ENCODE results near the gene LIPC. TPM values are rescaled to one million over a fixed set of nuclear protein-coding genes. Genes with fewer than 3 reads are reported as not detected.

LIPC gene
- under 1 TPM in 2 of 4 donors, not detected in 2; 0.28 to 0.51 TPM for total RNA-seq

GRCh38 chr15:58431221-58432149 lies at the start of gene LIPC:
Gene LIPC, plus strand, starts transcription at chr15:58431991. Its CDS starts 42 bp downstream, at chr15:58432033.
- intact Hi-C loops (cut with DNase I; ENCODE audit: low total_unique reads): no loop called here
- H3K9me3 ChIP-seq: no peaks in the 10 kb centered on the region
- H3K4me1 ChIP-seq: no peaks in the 10 kb centered on the region
- H3K36me3 ChIP-seq: no peaks in the 10 kb centered on the region
- TF ChIP-seq, protein P1, sequence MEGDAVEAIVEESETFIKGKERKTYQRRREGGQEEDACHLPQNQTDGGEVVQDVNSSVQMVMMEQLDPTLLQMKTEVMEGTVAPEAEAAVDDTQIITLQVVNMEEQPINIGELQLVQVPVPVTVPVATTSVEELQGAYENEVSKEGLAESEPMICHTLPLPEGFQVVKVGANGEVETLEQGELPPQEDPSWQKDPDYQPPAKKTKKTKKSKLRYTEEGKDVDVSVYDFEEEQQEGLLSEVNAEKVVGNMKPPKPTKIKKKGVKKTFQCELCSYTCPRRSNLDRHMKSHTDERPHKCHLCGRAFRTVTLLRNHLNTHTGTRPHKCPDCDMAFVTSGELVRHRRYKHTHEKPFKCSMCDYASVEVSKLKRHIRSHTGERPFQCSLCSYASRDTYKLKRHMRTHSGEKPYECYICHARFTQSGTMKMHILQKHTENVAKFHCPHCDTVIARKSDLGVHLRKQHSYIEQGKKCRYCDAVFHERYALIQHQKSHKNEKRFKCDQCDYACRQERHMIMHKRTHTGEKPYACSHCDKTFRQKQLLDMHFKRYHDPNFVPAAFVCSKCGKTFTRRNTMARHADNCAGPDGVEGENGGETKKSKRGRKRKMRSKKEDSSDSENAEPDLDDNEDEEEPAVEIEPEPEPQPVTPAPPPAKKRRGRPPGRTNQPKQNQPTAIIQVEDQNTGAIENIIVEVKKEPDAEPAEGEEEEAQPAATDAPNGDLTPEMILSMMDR (IDR thresholded peaks at IDR 0.05): no peak
- TF ChIP-seq POLR2A (IDR thresholded peaks at IDR 0.05): no peak
- H3K27me3 ChIP-seq: no peaks in the 10 kb centered on the region
- H3K27ac ChIP-seq: no peak within 1 kb of the TSS
- no peak for DNase-seq
- H3K4me3 ChIP-seq: no peak within 1 kb of the TSS

DNA sequence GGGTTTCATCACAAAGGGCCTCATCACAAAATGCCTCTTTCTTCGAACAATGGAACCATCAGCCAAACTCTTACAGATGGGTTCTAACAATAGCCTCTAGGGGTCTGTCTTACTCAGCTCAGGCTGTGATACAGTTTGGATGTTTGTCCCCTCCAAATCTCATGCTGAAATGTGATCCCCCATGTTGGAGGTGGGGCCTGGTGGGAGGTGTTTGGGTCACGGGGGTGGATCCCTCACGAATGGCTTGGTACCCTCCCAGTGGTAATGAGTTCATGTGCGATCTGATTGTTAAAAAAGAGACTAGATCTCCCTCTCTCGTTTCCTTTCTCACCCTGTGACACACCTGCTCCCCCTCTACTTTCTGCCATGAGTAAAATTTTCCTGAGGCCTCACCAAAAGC lies 47.9 kb upstream of the LIPC start:
- Histone ChIP-seq H3K4me3 (no peak overlapping the region), H3K27me3 (no peaks in the 10 kb centered on the region), H3K9me3 (no peaks in the 10 kb centered on the region), H3K27ac (no peak overlapping the region), H3K36me3 (no peaks in the 10 kb centered on the region), H3K4me1 (no peaks in the 10 kb centered on the region)
- no peak for TF ChIP-seq POLR2A (IDR thresholded peaks at IDR 0.05)
- TF ChIP-seq, protein P1 (IDR thresholded peaks at IDR 0.05): no peak
- intact Hi-C loops (cut with DNase I; ENCODE audit: low total_unique reads): no loop called here
- no peak for DNase-seq

GRCh38 chr15:58384667-58385066 lies 47.1 kb upstream of the LIPC start:
- TF ChIP-seq POLR2A (IDR thresholded peaks at IDR 0.05): no peak
- TF ChIP-seq, protein P1 (IDR thresholded peaks at IDR 0.05): no peak
- no peaks in the 10 kb centered on the region for H3K36me3 ChIP-seq

GRCh38 chr15:58386081-58386480 lies 45.7 kb upstream of the LIPC start:
- no peak overlapping the region for H3K4me3 ChIP-seq
- intact Hi-C loops (cut with DNase I; ENCODE audit: low total_unique reads): no loop called here
- no peak for DNase-seq

More at GRCh38 chr15:58384667-58385066, 47.1 kb upstream of the LIPC start:
- H3K4me3 ChIP-seq: no peak overlapping the region
- H3K4me1 ChIP-seq: no peaks in the 10 kb centered on the region
- DNase-seq: no peak
- intact Hi-C loops (cut with DNase I; ENCODE audit: low total_unique reads): no loop called here
- H3K27ac ChIP-seq: no peak overlapping the region
- H3K27me3 ChIP-seq: no peaks in the 10 kb centered on the region
- H3K9me3 ChIP-seq: no peaks in the 10 kb centered on the region

GRCh38 chr15:58386641-58387040 lies 45.1 kb upstream of the LIPC start:
- TF ChIP-seq, protein P1 (IDR thresholded peaks at IDR 0.05): no peak
- TF ChIP-seq POLR2A (IDR thresholded peaks at IDR 0.05): no peak
- H3K4me1 ChIP-seq: no peaks in the 10 kb centered on the region
- H3K27me3 ChIP-seq: no peaks in the 10 kb centered on the region
- no peak for DNase-seq
- no peak overlapping the region for H3K27ac ChIP-seq
- no peak overlapping the region for H3K4me3 ChIP-seq
- H3K36me3 ChIP-seq: no peaks in the 10 kb centered on the region
- intact Hi-C loops (cut with DNase I; ENCODE audit: low total_unique reads): no loop called here
- H3K9me3 ChIP-seq: no peaks in the 10 kb centered on the region

More at GRCh38 chr15:58386081-58386480, 45.7 kb upstream of the LIPC start:
- Histone ChIP-seq H3K4me1 (no peaks in the 10 kb centered on the region), H3K36me3 (no peaks in the 10 kb centered on the region), H3K9me3 (no peaks in the 10 kb centered on the region), H3K27me3 (no peaks in the 10 kb centered on the region), H3K27ac (no peak overlapping the region)
- no peak for TF ChIP-seq POLR2A (IDR thresholded peaks at IDR 0.05)
- TF ChIP-seq, protein P1 (IDR thresholded peaks at IDR 0.05): no peak
